HG03103 (cell line): ENCODE results near the gene MYRIP.
"Not testable (repeated sequence)": the region's sequence is repeated elsewhere in the genome, so short reads cannot be mapped to it uniquely, and the experiment has no call there.

Experiments used
- ATAC-seq: cut with Tn5 transposase; IDR thresholded peaks from one replicate; pipeline ENCODE4 v1.9.1; 2021; ENCODE audit warnings: low read depth; ENCODE audit not compliant: unreplicated experiment

MYRIP gene

DNA sequence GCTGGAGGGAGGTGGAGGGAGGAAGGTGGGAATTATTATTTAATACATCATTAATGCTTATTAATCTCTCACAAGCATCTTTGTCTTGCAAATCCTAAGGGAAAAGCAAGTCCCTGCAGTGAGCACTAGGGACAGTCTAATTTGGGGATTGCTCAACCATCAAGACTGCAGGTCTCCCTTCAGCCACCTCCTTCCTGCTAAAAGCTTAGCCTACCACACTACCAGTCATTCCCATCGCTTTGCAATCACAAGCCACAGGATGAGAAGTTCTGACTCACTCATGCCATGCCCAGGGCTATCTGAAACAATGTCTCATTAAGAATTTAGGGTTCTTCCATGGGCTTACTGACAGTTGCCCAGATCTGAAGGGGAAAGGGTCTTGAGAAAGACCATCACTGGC is 449.1 kb downstream of the MYRIP start:
- ATAC-seq = no peak

DNA sequence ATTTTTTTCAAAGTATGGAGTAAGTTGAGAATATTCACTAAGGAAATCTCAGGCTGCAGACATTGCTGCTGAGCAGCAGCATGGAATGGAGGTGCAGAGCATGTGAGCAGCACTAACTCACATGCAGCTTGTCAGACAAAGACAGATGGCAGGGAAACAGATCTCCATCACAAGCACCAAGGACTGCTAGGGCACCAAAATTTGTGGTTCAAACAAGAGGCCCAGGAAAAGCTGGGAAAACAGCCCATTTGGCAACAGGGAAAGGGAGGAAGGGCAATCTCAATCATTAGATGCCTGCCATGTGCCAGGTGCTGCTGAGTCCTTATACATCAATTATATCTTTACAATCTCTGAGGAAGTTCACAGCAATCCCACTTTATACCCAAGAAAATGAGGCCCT is 452.9 kb downstream of the MYRIP start:
- ATAC-seq = no peak

DNA sequence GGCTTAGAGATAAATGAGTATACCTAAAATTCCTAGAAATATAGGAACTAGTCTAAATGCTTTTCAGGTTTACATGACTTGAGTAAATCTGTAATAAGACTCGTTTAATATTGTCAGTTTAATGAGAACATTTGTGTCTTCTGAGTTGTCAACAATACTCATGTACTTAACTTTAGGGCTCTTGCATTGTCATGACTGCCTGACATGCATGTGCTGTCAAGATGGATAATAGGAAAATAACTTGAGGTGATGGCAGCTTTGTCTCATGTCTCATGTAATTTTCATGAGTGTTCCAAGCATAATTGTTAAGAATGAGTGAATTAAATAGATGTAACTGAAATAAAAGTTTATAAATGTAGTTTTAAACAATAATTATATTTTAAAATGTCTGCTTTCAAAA is 455.0 kb downstream of the MYRIP start:
- ATAC-seq = no peak

DNA sequence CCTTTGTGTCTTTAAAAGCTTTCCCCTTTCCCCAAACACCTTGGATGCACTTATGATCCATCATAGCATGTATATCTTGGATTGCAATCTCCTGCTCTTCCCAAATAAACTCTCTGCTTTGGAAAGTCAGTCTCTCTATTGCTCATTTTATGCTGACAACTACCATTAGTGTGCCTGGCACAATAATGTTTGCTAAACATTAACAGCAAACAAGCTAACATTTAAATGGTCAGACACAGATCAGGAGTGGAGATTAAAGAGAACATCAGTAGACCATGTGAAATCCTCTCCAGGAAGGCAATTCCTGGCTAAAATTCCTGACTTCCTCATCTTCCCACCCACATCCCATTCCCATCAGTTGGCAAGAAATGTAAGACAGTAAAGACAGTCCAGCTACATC is 455.8 kb downstream of the MYRIP start:
- ATAC-seq = no peak

DNA sequence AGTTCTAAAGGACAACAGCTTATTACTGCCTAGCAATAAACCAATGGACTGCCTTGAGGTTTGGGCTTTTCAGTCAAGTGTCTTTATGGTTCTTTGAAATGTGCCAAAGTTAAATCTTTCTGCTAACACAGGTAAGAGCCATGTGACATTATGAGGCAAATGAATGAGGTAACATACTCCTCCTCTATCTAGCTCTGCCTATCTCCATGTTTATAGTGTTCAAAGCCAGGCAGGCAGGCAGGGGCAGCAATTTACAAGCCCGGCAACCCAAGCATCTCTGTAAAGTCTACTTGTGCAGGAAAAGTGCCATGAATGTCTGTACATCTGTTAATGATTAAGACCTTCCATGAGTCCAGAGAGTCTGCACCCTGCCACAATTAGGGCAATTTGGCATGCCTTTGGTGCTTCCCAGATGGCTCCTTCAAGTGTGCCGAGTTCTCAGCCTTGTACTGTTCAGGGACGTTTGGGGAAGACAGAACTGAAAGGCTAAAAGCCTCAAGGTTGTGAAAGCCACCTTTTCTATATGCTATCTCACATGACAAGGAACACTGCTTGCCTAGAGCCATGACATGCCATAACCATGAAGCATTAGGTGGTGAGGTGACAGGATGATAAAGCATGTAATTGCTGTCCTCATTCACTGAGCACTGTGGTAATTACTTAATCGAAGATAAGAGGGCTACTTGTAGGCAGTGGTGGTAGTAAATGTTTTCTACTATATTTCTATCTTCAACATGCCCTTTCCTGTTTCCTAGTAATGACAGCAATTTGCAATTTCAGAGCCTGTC is 458.7 kb downstream of the MYRIP start:
- ATAC-seq = no peak

DNA sequence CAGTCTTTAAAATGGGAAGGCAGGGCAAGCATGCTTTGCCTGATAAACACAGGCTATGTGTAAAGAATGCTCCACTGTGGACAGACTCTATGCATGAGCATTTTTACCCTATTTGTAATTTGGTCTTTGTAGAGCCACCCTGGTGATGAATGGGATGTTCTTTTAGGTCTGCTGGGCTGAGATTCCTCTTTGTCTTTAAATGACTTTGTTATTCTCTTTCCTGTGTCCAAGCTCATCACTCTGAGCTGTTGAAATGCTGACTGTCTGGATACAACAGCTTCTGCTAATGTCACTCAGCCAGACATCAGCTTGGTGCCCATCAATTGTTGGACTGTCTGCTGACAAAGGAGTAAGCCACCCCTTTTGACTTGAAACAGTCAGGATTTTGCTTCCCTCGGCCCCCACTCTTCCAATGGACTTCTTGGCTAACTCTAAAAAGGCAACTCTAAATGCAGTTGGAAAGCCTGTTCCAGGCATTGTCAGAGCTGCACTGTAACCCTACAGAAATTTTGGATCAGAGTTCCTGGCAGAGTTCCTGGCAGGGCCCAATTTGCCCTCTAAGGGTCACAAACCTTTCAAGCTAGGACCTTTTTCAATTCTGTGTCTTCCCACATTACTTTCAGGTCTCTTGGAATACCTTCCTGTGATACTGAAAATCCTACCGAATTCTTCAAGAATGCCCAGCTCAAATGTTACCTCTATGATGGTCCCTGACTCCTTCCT is 459.6 kb downstream of the MYRIP start:
- no peak for ATAC-seq

DNA sequence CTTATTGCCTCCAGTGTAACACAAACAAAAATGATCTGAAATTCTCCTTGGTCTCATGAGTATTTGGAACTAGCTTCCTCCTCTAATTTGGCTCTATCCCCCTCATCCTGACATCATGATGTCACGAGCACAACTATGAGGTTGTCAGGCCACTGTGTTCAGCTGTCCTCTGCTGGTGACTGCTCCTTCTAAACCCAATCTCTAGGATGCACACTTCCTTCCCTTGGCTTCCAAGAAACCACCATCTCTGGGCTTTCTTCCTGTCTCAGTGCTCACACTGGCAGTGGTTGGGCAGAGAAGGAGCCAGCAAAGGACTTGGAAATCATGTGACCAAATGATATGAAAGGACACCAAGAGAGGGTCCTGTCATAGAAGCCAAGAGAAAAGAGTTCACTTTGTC is 469.4 kb downstream of the MYRIP start:
- no peak for ATAC-seq

DNA sequence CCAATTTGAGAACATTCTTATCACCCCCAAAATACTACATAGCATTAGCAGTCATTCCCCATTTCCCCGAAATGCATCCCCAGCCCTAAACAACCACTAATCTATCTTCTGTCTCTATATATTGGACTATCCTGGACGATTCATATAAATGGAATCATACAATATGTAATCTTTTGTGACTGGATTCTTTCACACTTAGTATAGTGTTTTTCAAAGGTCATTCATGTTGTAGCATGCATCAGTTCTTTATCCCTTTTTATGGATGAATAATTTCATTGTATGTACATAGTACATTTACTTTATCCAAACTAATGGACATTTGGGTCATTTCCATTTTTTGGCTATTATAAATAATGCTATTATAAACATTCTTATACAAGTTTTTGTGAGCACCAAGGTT is 472.6 kb downstream of the MYRIP start:
- no peak for ATAC-seq

DNA sequence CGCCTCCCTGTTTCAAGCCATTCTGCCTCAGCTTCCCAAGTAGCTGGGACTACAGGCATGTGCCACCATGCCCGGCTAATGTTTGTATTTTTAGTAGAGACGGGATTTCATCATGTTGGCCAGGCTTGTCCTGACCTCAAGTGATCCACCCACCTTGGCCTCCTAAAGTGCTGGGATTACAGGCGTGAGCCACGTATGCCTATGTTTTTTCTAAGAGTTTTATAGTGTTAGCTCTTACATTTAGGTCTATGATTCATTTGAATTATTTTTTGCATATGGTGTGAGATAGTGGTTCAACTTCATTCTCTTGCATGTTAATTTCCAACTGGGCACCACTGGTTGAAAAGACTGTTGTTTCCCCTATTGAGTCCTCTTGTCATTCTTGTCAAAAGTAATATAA is 473.6 kb downstream of the MYRIP start:
- ATAC-seq = not testable (repeated sequence)

DNA sequence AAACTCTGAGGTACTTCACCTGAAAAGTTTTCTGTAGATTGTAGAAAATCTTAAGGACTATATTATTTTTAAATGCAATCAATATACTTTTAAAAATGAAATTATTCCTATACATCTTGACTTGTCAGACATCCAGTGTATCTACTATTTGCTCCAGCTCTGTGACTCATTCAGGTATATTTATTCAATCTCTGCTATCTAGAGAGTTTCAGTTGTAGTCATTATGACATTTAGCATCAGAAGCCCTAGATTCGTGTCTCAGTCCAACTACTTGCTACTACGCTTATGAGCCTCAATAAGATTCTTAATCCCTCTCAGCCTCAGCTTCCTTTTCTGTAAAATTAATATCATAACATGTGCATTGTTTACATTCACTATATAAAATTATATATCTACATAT is 477.8 kb downstream of the MYRIP start:
- no peak for ATAC-seq

DNA sequence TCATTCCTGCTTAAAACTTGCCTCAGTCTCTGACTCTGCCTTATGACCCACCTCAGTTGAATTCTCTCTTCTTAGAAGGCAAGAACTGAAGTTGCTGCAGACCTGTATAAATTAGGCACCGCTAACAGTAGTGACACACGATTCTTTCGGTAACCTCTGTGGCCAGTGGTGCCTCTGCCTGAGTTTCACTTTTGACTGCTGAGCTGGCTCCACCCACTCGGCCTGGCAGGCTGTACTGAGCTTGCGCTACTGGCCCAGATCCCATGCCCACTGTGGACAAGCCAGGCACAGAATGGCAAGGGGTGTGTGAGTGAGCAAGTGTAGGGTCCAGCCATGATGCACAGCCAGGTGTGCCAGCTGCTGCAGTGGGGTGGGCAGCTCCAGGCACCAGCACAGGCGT is 481.0 kb downstream of the MYRIP start:
- ATAC-seq = no peak

DNA sequence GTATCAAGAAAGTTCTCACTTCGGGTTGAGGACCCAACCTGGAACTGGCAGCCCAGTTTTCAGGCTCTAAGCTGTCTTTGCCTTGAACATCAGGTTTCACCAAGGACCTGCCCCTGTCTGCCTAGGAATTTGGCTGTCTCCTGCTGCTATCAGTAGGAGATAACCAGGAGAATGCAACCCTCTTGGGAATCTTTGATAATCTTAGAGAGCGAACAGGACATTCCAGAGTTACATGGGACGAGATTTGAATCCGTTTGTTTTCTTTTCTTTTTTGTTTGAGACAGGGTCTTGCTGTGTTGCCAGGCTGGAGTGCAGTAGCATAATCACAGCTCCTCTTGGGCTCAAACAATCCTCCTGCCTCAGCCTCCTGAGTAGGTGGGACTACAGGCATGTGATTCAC is 482.1 kb downstream of the MYRIP start:
- no peak for ATAC-seq

DNA sequence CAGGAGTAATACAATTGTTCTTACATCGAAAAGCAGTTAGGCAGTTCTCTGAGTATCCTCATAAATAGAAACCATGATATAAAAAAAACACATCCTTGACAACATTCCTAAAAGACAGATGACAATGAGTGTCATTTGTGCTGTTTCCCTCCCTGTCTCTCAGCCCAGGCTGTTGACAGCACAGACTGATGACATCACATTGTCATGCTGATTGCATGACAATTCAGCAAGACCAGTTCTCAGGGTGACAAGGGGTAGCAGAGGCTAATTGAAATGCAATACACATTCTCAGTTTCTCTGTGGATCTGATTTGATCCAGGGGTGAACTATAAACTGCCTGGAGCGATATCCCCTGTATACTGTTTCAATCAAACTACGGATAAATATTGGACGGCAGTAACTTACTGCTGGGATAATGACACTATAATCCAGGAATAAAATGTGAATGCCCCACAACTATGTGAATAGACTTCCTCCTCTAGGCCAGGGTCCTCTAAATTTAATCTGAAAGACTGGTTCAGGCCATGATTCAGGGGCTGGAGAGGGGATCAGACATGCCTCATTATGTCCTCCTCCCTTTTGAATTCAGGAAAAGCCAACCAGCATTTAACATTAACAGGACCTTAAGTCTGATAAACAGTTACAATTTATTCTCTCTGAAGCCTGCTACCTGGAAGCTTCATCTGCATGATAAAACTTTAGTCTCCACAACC is 483.4 kb downstream of the MYRIP start:
- ATAC-seq = no peak

DNA sequence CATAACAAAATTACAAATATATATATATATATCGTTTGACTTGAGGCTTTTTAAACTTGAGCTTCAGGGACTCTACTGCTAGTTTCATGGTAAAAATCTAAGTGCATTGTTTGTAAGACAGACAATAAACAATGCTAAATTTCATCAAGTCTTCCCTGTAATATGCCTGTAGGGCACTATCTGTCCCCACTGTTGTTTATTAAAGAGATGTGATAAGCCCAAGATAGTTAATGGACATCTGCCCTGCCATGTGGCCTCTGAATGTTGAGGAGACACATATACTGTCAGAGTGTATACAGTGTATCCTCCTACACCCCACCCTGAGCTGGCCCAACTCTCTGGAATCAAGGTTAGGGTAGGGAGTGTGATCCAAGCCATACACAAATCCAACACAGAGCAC is 485.0 kb downstream of the MYRIP start:
- ATAC-seq = no peak

DNA sequence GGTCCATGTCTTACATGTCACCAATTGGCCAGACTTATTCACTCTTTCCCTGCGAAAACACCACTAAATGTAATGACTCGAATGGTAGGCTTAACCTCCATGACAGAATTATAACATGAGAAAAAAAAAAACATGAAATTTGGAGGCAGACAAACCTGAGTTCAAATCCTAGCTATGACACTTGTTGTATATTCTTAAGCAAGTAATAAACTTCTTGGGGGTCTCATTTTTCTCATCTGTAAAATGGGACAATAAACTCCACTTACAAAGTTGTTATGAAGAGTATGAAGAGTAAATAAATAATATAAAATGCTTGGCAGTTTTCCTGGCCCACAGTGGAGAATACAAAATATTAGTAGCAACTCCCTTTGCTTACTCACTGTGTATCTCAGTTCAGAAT is 488.7 kb downstream of the MYRIP start:
- ATAC-seq = no peak

DNA sequence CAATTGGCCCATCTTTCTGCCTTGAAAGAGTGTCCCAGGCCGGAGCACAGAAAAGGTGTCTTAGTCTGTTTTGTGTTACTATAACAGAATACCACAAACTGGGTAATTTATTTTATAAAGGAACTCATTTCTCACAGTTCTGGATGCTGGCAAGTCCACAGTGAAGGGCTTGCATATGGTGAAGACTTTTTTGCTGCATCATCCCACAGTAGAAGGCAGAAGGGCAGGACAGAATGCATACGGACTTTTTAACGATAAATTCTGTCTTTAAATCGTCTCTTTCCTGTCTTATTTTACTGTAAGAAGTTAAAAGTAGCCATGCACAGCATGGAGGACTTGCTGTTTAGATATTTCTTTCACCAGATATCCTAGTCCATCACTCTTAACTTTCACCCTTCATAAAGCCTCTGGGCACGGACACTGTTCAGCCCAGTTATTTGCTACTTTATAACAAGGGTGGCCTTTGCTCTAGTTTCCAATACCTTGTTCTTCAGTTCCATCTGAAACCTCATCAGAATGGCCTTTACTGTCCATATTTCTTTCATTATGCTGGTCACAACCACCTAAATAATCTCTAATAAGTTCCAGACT is 489.8 kb downstream of the MYRIP start:
- no peak for ATAC-seq

DNA sequence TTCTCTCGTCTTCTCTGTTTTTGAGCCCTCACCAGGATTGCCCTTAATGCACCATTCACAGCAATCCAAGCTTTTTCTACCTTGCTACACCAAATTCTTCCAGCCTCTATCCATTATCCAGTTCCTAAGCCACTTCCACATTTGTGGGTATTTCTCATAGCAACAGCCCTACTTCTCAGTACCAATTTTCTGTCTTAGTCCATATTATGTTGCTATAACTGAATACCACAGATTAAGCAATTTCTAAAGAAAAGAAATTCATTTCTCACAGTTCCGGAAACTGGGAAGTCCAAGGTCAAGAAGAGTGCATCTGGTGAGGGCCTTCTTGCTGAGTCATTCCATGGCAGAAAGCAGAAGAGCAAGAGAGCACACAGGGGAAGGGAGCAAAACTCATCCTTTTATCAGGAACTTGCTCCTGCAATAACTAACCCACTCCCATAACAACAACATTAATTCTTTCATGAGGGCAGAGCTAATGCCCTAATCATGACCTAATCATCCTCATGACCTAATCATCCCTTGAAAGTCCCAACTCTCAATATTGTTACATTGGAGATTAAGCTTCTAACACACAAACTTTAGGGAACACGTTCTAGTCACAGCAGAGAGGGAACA is 490.4 kb downstream of the MYRIP start:
- ATAC-seq = no peak

DNA sequence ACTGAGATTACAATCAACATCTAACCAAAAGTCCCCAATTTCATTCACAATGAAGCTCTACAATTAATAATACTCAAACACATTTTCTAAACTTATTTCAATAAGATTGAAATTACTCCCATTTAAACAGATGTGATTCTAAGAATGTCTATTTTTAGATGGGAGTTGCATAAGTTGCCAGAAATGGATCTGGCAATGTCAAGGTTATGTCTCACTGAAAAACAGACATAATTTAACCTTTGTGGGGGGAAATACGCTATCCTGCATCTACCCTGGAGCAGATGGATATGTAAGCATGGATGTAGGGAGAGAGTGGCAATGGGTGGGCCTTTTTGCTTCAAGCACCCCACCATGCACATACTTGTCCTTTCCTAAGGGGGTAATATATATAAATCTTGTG is 493.4 kb downstream of the MYRIP start:
- ATAC-seq = no peak

DNA sequence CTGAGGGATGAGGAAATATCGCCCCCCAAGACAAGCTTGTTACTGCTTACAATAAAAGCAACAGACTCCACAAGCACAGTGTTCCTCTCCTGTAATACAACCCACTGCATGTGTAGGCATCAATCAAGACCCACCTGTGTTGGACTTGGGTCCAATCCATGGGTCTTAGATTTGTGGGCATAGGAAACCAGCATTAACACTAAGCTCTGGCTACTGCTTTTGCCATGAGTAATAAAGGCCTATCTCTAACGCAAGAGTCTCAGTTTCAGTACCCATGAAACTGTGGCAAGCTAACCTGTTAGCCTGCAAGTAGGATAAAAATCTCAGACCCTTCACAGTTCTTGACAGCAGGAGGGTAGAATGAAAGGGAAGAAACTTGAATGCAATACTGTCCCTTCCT is 494.9 kb downstream of the MYRIP start:
- ATAC-seq = no peak

DNA sequence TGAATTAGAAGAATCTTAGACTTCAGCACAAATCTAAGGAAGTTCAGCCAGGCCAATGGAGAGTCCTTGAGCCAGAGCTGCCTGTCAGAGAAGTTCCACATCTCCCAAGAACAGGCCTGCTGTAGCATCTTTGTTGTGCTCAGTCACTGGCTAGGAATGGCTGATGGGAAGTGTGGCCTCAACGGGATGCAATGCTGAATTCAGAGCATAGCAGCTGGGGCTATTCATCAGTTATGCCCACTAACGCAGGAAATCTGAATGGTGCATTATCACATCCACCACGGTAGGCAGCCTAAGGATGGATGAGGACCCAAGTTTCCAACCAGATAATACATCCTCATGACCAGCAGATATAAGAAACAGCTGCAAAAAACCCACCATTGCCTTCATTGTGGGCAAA is 496.9 kb downstream of the MYRIP start:
- ATAC-seq = no peak

DNA sequence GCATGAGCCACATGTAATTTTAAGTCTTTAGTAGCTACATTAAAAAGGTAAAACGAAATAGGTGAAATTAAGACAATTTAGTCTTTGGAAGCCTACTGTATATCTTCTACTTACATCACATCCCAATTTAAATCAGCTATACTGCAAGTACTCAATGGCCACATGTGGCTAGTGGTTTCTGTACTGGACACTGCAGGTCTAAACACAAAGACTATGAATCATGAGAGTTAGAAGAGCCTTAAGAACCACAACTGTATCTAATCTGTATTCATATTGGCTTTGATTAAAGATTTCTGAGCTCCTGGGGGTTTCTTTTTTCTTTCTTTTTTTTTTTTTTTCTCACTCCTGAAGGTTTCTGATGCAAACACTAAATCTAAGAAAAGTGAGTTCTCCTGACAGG is 497.8 kb downstream of the MYRIP start:
- no peak for ATAC-seq
